Occipital lobe (tissue), 2 donors: Measurements from ENCODE around the gene PIK3C3. TPM values are rescaled to one million over a fixed set of nuclear protein-coding genes. Genes with fewer than 3 reads are reported as not detected.
A peak's percentile ranks its signal among the peaks of the same experiment; 100 is the strongest.
"Not testable (repeated sequence)": the region's sequence is repeated elsewhere in the genome, so short reads cannot be mapped to it uniquely, and the experiment has no call there.

Experiments used
- DNase-seq: peaks from one replicate; lab custom pipeline; 2025; lab: John Stamatoyannopoulos, UW
- total RNA-seq: library from RNA; depleted of rRNA; stranded (reverse); fragments of >200 nt; gene quantifications from one replicate; pipeline ENCODE4 v1.2.3, GENCODE V29; 2014

The PIK3C3 gene
- total RNA-seq, 1 donor from 2014 or later: 108 TPM

DNA sequence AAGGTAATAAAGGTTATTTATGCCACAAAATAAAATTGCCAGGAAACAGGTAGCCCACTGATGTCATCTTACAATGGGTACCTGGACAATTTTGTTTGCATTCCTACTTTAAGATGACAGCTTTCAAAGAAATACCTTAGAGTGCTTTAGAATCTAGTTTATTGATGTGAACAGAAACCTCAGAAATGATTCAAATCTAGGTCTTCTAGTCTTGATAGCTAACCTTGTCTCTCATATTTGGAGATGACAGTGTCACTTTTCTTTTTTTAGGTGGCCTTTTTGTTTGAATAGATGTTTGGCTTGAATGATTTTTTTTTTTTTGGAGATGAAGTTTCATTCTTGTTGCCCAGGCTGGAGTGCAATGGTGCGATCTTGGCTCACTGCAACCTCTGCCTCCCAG lies 69.1 kb downstream of the PIK3C3 start:
- DNase-seq: no peak

- no peak for DNase-seq
Measured at GRCh38 chr18:42025491-42025890, 70.5 kb downstream of the PIK3C3 start.

- DNase-seq: no peak
Measured at GRCh38 chr18:42025974-42026625, 71.1 kb downstream of the PIK3C3 start.

DNA sequence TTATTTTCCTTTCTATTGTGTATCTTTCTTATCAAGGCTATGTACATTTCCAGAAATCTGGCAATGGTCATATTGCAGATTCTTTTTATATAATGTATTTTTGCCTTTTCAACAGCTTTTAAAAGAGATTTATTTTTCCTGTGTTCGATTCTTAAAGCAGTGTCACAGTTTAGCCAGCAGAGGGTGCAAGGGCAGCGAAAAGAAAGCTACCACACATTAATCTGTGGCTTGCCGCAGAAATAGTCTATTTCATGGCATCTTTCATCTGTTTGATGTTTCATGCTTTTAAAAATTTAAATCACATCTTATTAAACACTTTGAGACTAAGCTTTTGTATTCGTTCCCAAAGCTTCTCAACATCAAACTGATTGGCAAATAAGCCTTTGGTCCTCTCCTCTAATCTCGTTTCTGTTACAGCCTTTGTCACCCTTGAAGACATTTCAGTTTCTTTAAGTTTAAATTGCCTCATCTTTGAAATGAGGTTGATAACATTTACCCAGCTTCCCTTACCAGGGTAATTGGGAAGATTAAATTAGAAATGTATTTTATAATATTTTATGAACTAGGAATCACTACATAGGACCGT lies 73.3 kb downstream of the PIK3C3 start:
- no peak for DNase-seq

DNA sequence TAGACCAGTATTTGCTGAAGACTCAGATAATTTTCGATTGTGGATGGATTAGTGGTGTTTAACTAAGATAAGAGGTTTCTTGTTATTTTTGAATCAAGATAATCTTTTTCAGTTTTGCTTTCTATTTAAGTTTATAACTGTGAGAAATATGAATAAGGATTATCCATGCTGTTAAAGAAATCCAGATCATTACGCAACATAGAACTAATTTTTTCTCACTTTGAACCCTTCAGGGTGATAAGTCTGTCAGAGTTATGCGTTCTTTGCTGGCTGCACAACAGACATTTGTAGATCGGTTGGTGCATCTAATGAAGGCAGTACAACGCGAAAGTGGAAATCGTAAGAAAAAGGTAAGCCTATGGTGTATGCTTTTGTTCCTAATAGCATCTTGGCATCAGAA lies 74.1 kb downstream of the PIK3C3 start:
- no peak for DNase-seq

DNA sequence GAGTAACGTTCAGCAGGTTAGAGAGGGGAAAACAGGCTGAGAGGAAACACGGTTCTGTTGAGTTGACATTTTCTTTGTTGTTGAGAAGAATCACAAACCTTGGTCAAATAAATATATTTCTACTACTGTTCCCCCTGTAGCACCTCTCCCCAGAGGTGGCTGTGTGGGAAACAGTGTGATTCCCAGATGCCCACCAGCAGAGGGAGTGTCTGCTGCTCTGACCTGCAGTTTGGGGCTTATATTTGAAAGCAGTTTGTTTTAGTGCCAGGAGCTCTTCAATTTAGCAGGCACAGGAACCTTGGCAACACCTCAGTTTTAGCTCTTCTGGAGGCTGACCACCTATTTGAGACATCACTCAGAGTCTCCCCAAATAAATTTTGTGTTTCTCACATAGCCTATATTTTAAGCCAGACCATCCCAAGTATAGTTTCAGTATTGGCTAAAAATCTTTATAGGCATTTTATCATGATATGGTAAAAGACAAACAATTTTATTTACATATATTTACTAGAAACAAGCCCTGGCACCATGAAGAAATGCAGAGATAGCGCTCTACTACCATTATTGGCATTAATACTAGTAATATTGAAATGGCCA lies 75.7 kb downstream of the PIK3C3 start:
- DNase-seq: no peak

DNA sequence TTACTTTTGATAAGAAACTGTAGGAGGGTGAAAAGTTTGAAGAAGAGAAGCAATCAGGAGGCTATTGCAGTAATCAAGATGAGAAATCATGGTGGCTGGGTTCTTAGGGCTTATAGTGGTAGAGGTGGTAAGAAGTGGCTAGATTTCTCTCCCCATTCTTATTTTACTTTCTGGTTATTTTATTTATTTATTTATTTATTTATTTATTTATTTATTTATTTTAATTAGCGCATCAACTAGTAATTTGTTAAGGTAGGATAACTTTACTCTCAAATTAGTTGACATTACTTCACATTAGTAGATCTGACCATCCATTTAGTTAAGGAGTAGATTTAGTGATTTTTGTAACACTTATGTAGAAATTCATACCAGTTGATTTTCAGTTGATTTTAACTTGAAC lies 77.4 kb downstream of the PIK3C3 start:
- DNase-seq: no peak

- no peak for DNase-seq
Measured at GRCh38 chr18:42033137-42033810, 78.2 kb downstream of the PIK3C3 start.

DNA sequence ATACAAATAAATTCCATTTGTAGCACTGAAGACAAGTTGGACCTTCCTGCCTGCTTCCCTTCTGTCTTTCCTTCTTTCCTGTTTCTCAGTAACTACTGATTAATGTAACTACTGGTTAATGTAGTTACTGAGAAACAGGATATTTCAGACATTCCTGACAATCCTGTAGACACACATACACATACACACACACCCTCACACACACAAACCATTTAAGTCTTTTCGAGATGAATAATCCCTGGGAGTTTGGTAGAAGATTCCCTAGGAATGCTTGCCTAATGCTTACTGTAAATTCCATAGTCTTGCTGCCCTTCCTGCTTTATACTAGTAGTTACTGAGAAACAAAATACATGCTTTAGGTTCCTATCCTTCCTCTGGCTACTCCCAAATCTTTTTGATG lies 83.9 kb downstream of the PIK3C3 start:
- no peak for DNase-seq

DNA sequence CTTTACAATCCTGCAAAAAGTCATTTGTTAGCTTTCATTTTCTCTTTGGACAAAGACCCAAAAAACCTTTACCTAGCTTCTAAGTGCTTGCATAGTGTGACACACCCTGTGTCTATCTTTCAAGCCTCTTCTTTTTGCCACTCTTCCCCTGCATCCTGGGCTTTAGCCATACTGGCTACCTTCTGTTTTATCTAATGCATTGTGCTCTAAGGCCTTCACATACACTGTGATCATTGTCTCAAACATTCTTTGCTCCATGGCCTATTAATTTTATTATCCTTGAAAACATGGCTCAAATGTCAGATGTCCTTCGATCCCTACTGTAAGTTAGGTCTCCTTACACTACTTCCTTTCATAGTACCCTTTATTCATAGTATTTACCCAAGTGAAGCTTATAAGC lies 84.4 kb downstream of the PIK3C3 start:
- no peak for DNase-seq

DNA sequence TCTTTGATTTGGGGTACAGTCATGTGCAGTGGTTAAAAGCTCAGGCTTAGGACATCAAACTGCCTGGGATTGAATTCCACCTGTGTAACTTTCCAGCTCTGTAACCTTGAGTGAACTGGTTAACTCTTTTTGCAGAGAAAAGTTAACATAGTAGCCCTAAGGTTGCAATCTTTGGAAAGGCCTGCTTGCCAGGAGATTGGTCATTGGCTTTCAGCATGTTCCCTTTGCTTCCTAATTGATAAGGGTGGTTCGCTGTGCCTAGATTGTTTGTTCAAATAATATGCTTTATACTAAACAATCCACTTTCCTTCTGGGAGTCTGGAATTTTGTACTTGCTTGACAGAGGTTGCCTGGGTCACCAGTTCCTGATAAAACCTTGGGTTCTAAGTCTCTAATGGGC lies 86.8 kb downstream of the PIK3C3 start:
- DNase-seq: no peak

DNA sequence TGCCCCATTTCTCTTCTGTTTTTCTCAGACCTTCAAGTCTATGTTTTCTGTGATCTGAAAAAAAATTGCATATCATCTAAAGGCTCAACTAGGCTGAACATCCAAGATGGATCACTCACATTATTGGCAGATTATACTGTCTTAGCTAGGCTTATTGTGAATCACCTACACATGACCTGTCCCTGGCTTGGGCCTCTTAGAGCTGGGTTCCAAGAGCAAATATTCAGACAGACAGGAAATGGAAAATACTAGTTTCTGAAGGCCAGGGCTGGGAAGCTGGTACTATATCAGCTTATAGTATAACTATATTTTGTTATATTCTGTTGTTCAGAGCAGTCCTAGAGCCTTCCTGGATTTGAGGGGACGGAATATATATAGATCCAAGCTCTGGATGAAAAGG lies 90.3 kb downstream of the PIK3C3 start:
- DNase-seq: no peak

DNA sequence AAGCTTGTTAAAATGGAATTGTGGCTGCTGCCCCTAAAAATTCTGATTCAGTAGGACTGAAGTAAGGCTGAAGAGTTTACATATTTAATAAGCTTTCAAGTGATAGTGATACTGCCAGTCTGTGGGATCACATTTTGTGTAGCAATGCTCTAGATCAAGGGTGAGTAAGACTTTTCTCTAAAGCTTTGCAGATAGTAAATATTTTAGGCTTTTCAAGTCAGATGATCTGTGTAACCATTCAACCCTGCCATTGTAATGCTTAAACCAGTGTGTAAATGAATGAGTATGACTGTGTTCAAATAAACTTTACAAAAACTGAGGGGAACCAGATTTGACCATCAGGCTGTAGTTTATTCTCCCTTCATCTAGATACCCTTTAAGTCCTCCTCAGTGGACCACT lies 92.7 kb downstream of the PIK3C3 start:
- DNase-seq: no peak

DNA sequence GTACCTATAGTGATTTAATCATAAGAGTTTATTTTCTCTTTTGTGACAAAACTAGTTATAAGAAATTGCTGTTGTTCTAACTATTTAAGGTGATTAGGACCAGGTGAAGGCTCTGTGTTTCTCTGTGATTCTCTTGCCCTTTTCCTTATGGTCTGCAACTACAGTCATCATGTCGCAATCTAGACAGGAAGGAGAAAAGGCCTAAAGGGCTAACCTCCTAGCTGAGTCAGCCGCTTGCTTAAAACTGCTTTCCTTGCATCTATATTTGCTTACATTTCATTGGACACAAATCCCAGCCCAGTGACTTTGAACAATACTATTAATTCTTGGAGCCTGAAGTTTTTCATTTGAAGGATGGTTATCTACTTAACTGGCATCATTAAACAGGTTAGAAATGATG lies 93.1 kb downstream of the PIK3C3 start:
- DNase-seq: no peak

GRCh38 chr18:42049536-42049935 lies 94.5 kb downstream of the PIK3C3 start:
- not testable (repeated sequence) for DNase-seq

DNA sequence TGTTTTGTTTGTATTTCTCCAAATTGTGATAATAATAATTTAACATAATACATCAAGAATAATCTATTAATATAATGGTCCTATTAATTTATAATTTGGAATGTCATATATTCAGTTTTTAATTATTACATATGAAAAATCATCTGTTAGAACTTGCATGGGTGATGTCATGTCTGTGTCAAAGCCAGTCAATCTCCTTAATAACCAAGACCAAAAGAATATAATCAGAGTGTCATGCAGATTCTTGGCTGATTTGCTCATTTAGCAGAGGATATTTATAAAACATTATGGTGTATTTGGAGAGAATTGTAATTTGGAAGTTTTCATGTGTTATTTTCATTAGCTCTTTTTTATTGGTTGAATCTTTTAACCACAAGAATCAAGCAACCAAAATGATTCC lies 96.4 kb downstream of the PIK3C3 start:
- DNase-seq: no peak

- DNase-seq: no peak
Measured at GRCh38 chr18:42052122-42052708, 97.2 kb downstream of the PIK3C3 start.

DNA sequence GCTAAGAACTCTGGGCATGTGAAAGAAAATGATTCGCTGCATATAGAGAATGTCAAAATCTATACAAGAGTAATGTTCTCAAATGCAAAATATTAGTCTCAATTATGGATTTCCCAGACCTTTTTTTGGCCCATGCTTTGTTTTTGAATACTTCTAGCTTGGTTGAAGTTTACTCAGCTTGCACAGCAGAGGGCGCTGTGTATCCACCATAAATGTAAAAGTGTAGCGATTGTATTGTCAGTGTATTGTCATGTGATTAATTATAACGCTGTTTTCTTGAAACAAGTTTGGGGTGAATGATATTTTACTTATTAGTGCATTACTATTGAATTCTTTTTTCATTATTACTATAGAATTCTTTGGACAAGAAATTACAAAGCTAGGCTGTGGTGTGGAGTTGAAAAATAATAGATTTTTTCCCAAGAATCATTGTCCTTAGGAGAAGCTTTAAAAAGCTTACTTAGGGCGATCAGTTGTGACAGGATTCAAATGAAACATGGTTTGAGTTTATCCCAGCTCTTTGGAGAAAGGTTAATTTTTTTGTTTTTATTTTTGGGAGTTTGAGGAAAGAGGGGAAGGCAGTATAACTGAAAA lies 98.3 kb downstream of the PIK3C3 start:
- peak; percentile 10 for DNase-seq

DNA sequence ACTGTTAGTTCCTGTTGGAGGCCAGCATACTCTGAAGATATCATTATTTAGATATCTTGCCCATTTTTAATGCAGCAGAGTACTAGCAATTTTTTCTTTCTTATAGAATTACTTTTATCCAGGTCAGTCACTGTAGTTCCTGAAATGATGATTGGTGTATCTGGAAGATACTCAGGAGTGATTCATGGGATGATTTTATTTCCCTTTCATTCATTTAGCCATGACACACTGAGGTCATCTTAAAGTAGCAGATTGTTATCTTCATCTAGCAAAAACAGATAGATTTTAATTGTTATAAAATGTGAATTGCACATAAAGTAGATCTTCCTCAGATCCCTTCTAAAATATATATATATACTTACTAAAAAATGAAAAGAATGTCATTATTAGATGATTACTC lies 109.1 kb downstream of the PIK3C3 start:
- DNase-seq: no peak

GRCh38 chr18:42067518-42067917 lies 112.5 kb downstream of the PIK3C3 start:
- DNase-seq: no peak

DNA sequence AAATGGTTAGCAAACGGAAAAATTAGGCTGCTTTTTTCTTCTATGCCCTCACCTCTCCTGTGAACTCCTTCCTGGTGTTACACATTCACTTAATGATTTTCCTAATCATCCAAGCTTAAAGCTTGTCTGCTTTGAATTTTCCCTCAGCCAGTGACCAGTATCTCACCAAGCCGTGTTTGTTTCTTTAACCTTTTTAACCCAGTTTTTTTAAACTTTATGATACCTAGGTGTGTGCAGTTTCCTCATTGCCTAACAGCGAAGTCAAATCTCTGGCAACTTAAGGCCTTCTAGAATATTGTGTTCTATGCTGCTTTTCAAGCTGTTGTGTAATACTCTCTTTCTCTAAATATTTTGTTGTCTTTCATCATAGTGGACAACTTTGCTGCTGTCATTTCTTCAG lies 113.0 kb downstream of the PIK3C3 start:
- no peak for DNase-seq

DNA sequence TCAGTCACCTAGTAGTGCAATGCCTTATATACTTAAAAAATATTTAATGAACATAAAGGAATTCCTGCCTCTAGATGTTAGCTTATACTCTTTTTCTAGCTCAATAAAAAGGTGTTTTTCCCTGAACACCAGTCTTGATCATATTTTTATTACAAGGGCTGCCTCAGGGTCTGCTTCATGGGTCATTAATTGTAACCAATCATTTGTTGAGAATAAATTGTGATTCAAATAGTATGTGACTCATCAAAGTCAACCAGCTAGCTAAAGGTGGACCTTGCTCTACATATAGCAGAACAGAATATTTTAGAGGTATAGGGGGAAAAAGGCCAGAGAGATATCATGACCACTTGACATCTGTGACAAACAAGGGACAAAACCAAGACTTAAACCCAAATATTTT lies 114.0 kb downstream of the PIK3C3 start:
- DNase-seq: no peak
